GM12864 (cell line): ENCODE data around the gene SLC26A5.
"Not testable (repeated sequence)": the region's sequence is repeated elsewhere in the genome, so short reads cannot be mapped to it uniquely, and the experiment has no call there.

Source experiments
- DNase-seq: peaks from one replicate; pipeline ENCODE4 v3.0.0-alpha.2; 2011; ENCODE audit warnings: low read depth
- H3K4me3 ChIP-seq: 2 replicates; pipeline ENCODE4 v1.5.1; 2011; ENCODE audit warnings: mild to moderate bottlenecking, low read depth, low read length, control low read depth
- TF ChIP-seq, protein P1 (sequence below): IDR thresholded peaks from 2 replicates; pipeline ENCODE4 v1.5.1; 2011; ENCODE audit warnings: low read depth, mild to moderate bottlenecking, moderate library complexity, low read length, control low read depth, inconsistent platforms; ENCODE audit errors: missing control alignments

Gene SLC26A5

GRCh38 chr7:103425177-103425576 lies 20.8 kb downstream of the SLC26A5 start:
- TF ChIP-seq, protein P1, sequence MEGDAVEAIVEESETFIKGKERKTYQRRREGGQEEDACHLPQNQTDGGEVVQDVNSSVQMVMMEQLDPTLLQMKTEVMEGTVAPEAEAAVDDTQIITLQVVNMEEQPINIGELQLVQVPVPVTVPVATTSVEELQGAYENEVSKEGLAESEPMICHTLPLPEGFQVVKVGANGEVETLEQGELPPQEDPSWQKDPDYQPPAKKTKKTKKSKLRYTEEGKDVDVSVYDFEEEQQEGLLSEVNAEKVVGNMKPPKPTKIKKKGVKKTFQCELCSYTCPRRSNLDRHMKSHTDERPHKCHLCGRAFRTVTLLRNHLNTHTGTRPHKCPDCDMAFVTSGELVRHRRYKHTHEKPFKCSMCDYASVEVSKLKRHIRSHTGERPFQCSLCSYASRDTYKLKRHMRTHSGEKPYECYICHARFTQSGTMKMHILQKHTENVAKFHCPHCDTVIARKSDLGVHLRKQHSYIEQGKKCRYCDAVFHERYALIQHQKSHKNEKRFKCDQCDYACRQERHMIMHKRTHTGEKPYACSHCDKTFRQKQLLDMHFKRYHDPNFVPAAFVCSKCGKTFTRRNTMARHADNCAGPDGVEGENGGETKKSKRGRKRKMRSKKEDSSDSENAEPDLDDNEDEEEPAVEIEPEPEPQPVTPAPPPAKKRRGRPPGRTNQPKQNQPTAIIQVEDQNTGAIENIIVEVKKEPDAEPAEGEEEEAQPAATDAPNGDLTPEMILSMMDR, result no peak
- no peak overlapping the region for H3K4me3 ChIP-seq
- no peak for DNase-seq

GRCh38 chr7:103423467-103424179 lies 22.4 kb downstream of the SLC26A5 start:
- no peak overlapping the region for H3K4me3 ChIP-seq
- no peak for DNase-seq
- TF ChIP-seq, protein P1, result no peak

- TF ChIP-seq, protein P1, result no peak
- DNase-seq, result no peak
- H3K4me3 ChIP-seq, result no peak overlapping the region
Observed at GRCh38 chr7:103420857-103421384, 25.1 kb downstream of the SLC26A5 start.

- no peak for DNase-seq
- no peak overlapping the region for H3K4me3 ChIP-seq
- TF ChIP-seq, protein P1, result no peak
Observed at GRCh38 chr7:103418241-103418640, 27.8 kb downstream of the SLC26A5 start.

- TF ChIP-seq, protein P1, result no peak
- DNase-seq, result no peak
- H3K4me3 ChIP-seq, result no peak overlapping the region
Observed at GRCh38 chr7:103413407-103413806, 32.6 kb downstream of the SLC26A5 start.

GRCh38 chr7:103412151-103412550 lies 33.9 kb downstream of the SLC26A5 start:
- TF ChIP-seq, protein P1, result no peak
- DNase-seq, result no peak
- no peak overlapping the region for H3K4me3 ChIP-seq

DNA sequence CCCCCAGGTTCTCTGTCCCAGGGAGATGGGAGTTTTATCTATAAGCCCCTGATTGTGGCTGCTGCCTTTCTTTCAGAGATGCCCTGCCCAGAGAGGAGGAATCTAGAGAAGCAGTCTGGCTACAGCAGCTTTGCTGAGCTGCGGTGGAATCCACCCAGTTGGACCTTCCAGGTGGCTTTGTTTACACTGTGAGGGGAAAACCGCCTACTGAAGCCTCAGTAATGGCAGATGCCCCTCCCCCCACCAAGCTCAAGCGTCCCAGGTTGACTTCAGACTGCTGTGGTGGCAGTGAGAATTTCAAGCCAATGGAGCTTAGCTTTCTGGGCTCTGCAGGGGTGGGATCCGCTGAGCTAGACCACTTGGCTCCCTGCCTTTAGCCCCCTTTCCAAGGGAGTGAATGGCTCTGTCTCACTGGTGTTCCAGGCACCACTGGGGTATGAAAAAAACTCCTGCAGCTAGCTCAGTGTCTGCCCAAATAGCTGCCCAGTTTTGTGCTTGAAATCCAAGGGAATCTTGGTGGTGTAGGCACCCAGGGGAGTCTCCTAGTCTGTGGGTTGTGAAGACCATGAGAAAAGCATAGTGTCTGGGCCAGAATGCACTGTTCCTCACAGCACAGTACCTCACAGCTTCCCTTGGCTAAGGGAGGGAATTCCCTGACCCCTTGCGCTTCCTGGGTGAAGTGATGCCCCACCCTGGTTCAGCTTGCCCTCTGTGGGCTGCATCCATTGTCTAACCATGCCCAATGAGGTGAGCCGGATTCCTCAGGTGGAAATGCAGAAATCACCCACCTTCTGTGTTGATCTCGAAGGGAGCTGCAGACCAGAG lies 40.0 kb downstream of the SLC26A5 start:
- not testable (repeated sequence) for H3K4me3 ChIP-seq, DNase-seq

- DNase-seq, H3K4me3 ChIP-seq: not testable (repeated sequence)
Observed at GRCh38 chr7:103399687-103400086, 46.3 kb downstream of the SLC26A5 start.
